NT2/D1 (cell line): ENCODE data around the gene CACNA1D.
"Not testable (repeated sequence)": the region's sequence is repeated elsewhere in the genome, so short reads cannot be mapped to it uniquely, and the experiment has no call there.

Experiments
- YY1 ChIP-seq: IDR thresholded peaks from 2 replicates; pipeline ENCODE4 v1.6.1; 2011; ENCODE audit not compliant: insufficient read length, insufficient read depth
- ZNF274 ChIP-seq: IDR thresholded peaks from 2 replicates; pipeline ENCODE4 v1.6.1; 2011; ENCODE audit warnings: mild to moderate bottlenecking, low read depth, low read length

GRCh38 chr3:53477689-53478088, 16.7 kb upstream of the CACNA1D start:
- TF ChIP-seq YY1, ZNF274: not testable (repeated sequence)
